MCF 10A (cell line): ENCODE measurements around the gene TARDBP. TPM values are rescaled to one million over a fixed set of nuclear protein-coding genes. Genes with fewer than 3 reads are reported as not detected.
A peak's percentile ranks its signal among the peaks of the same experiment; 100 is the strongest.

ENCODE experiments used
- BruUV-seq: library from RNA; stranded (reverse); fragments of 400-500 nt; replicated peaks from 2 replicates; lab custom pipeline; 2021; lab: Mats Ljungman, UMichigan
- CTCF ChIA-PET: fragments of 300-600 bp; sonication (Branson Sonifier 250); formaldehyde crosslinking; extraction: SDS; loops from one replicate; lab custom pipeline; 2021; ENCODE audit warnings: antibody characterized with exemption, inconsistent platforms; lab: Yijun Ruan, JAX
- POLR2A ChIA-PET: fragments of 300-600, 350-650 bp; sonication (Branson Sonifier 250); formaldehyde crosslinking; extraction: SDS; loops from one replicate; lab custom pipeline; 2020; ENCODE audit warnings: antibody characterized with exemption, inconsistent platforms; lab: Yijun Ruan, JAX
- DNase-seq: peaks from one replicate; pipeline ENCODE4 v3.0.0-alpha.2; 2018; ENCODE audit not compliant: unreplicated experiment
- H3K27ac Mint-ChIP-seq: one replicate; pipeline ENCODE4 v1.8.0; 2022; ENCODE audit warnings: mild to moderate bottlenecking, low read depth, mixed read lengths; ENCODE audit not compliant: unreplicated experiment
- H3K27me3 Mint-ChIP-seq: one replicate; pipeline ENCODE4 v1.8.0; 2022; ENCODE audit warnings: mixed read lengths; ENCODE audit not compliant: insufficient read depth, unreplicated experiment
- H3K36me3 Mint-ChIP-seq: one replicate; pipeline ENCODE4 v1.8.0; 2022; ENCODE audit warnings: mild to moderate bottlenecking, moderate library complexity, mixed read lengths; ENCODE audit not compliant: insufficient read depth, unreplicated experiment
- H3K4me1 Mint-ChIP-seq: one replicate; pipeline ENCODE4 v1.8.0; 2022; ENCODE audit warnings: mixed read lengths; ENCODE audit not compliant: insufficient read depth, unreplicated experiment
- H3K4me3 Mint-ChIP-seq: one replicate; pipeline ENCODE4 v1.8.0; 2022; ENCODE audit warnings: mild to moderate bottlenecking, moderate library complexity, mixed read lengths; ENCODE audit not compliant: unreplicated experiment
- H3K9me3 Mint-ChIP-seq: one replicate; pipeline ENCODE4 v1.8.0; 2022; ENCODE audit warnings: mixed read lengths; ENCODE audit not compliant: unreplicated experiment
- intact Hi-C: fragments of 100-400 bp; cut with micrococcal nuclease; formaldehyde crosslinking; loops from 2 replicates; pipeline ENCODE4 v1.14.1; 2022
- total RNA-seq: library from RNA; stranded (reverse); gene quantifications from 2 replicates; pipeline ENCODE4 v1.2.3, GENCODE V29; 2022
- TF ChIP-seq, protein P1 (sequence below): fragments of 200-600 bp; IDR thresholded peaks from one replicate; pipeline ENCODE4 v1.8.0; 2022; ENCODE audit warnings: antibody characterized with exemption, mild to moderate bottlenecking; ENCODE audit not compliant: unreplicated experiment

The TARDBP gene
- total RNA-seq, 1 experiment from 2014 or later = 144 TPM

DNA sequence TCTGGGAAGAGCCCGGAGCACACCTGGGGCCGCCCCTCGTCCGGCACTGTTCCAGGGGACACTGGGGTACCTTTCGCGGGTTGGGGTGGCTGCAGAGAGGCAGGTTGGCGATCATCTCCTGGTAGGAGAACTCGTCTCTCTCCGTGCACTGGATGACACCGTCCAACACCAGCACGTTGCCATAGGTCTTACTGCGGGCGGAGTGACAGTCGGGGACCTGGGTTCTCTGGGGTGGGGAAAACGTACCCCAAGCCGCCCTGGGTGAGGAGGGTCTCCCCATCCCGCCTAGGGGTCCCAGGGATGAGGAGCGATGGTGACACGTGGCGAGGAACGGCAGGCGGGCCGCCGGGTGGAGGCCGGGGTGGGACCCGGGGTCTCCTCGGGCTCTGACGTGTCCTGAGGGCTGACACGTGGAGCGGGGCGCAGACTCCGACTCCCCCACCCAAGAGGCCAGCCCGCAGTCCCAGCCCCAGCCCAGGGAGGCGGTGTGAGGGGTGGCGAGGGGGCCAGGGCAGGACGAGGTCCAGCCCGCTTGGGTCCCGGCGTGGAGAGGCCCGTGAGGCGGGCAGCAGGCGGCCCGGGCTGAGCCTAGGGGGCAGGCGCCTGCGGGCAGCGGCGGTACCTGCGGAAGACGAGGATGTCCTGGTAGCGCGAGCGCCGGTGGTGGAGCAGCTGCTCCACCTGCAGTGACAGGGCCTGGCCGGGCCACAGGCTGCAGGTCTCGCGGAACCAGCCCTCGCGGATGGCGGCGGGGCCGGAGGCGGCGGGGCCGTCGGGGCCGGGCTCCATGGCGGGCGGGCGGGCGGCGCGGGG lies 46.9 kb downstream of the TARDBP start:
- no peaks in the 10 kb centered on the region for H3K27me3 Mint-ChIP-seq
- TF ChIP-seq, protein P1, sequence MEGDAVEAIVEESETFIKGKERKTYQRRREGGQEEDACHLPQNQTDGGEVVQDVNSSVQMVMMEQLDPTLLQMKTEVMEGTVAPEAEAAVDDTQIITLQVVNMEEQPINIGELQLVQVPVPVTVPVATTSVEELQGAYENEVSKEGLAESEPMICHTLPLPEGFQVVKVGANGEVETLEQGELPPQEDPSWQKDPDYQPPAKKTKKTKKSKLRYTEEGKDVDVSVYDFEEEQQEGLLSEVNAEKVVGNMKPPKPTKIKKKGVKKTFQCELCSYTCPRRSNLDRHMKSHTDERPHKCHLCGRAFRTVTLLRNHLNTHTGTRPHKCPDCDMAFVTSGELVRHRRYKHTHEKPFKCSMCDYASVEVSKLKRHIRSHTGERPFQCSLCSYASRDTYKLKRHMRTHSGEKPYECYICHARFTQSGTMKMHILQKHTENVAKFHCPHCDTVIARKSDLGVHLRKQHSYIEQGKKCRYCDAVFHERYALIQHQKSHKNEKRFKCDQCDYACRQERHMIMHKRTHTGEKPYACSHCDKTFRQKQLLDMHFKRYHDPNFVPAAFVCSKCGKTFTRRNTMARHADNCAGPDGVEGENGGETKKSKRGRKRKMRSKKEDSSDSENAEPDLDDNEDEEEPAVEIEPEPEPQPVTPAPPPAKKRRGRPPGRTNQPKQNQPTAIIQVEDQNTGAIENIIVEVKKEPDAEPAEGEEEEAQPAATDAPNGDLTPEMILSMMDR = no peak
- no peaks in the 10 kb centered on the region for H3K9me3 Mint-ChIP-seq
- peak overlapping the region; percentile 92 for H3K27ac Mint-ChIP-seq
- H3K36me3 Mint-ChIP-seq = peaks cover 65% of the 10 kb centered on the region
- peak overlapping the region; percentile 97 for H3K4me3 Mint-ChIP-seq
- POLR2A ChIA-PET = interaction anchor here (0.6 to 2.7 kb wide), 11 partner anchors 19 to 564 kb away, joined by 3 to 30 read pairs (median 5); partner anchors contain the start of genes EXOSC10, TARDBP and UBIAD1
- DNase-seq = no peak
- peaks cover 7% of the 10 kb centered on the region for H3K4me1 Mint-ChIP-seq
- CTCF ChIA-PET = interaction anchor here (3.5 kb wide), 1 partner anchor 22 kb away, joined by 24 read pairs; no protein-coding TSS in a partner anchor
- intact Hi-C loops = no loop called here
- BruUV-seq = no TSS peak

DNA sequence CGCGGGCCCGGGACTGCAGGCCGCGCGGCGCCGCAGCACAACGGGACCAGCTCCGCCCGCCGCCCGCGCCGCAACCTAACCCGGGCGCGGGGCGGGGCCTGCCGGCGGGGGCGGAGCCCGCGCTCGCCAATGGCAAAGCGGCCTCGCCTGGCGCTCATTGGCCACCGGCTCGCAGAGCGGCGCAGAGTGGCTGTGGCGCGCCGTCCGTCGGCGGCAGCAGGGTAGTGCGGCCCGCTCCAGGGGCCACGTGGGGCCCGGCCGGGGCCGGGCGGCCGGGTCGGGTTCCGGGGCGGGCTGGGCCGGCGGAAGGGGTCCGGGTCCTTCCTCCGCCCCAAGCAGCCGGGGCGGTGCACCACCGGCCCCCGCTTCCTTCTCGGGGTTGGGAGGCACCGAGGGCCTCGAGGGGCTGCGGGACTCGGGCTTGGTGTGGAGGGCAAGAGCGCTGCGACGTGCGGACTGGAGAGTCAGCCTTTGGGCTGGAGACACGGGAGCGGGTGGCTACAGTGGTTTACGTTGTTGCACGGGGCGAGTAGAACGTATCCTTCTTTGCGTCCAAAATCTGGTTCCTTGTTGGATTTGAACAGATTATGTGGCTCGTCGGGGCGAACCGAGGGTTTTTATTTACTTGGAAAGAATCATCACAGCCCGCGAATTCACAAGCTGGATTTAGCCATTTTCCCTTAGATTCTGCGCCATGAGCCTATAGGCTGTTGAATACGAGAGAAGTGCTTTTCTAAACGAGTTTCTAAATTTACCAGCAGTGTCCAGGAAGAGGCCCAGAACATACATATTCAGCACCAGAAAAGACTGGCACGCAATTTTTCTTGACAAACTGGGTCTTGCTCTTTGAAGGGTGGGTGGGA lies 47.7 kb downstream of the TARDBP start, which contains the start of gene SRM:
SRM (minus strand) TSS at position 51 of the 863 bp plus-strand sequence. CDS start 75 bp downstream, outside the sequence.
- H3K27me3 Mint-ChIP-seq = no peaks in the 10 kb centered on the region
- TF ChIP-seq, protein P1 = peak; percentile 43
- no peaks in the 10 kb centered on the region for H3K9me3 Mint-ChIP-seq
- peak within 1 kb of the TSS; percentile 97 for H3K4me3 Mint-ChIP-seq
- ChIA-PET POLR2A (interaction anchor here (0.5 to 2.7 kb wide), 22 partner anchors 9 to 565 kb away, joined by 3 to 30 read pairs (median 4); partner anchors contain the start of genes EXOSC10, MTOR, TARDBP and UBIAD1), CTCF (interaction anchor here (1.0 to 3.5 kb wide), 2 partner anchors 22 to 182 kb away, joined by 3 to 24 read pairs; no protein-coding TSS in a partner anchor)
- H3K4me1 Mint-ChIP-seq = peaks cover 7% of the 10 kb centered on the region
- H3K36me3 Mint-ChIP-seq = peaks cover 68% of the 10 kb centered on the region
- TSS peak; percentile 87 for BruUV-seq
- peak within 1 kb of the TSS; percentile 92 for H3K27ac Mint-ChIP-seq
- peak; percentile 88 for DNase-seq
- intact Hi-C loops = loop anchor here (1.0 kb wide), 1 partner anchor 49 kb away; no protein-coding TSS in a partner anchor

- no peak overlapping the region for H3K4me3 Mint-ChIP-seq
- peaks cover 68% of the 10 kb centered on the region for H3K36me3 Mint-ChIP-seq
- ChIA-PET CTCF (interaction anchor here (0.6 to 3.5 kb wide), 2 partner anchors 10 to 24 kb away, joined by 3 to 24 read pairs; no protein-coding TSS in a partner anchor), POLR2A (interaction anchor here (0.6 to 2.7 kb wide), 7 partner anchors 9 to 201 kb away, joined by 3 to 30 read pairs (median 5); partner anchors contain the start of genes EXOSC10 and MTOR)
- H3K9me3 Mint-ChIP-seq = no peaks in the 10 kb centered on the region
- no peak for DNase-seq
- H3K4me1 Mint-ChIP-seq = peaks cover 7% of the 10 kb centered on the region
- BruUV-seq = no TSS peak
- intact Hi-C loops = no loop called here
- no peaks in the 10 kb centered on the region for H3K27me3 Mint-ChIP-seq
- TF ChIP-seq, protein P1 = no peak
- no peak overlapping the region for H3K27ac Mint-ChIP-seq
These were observed 49.4 kb downstream of the TARDBP start for GRCh38 chr1:11061652-11062365.
